Psoas muscle (tissue), 8 donors: Measurements from ENCODE around the gene SIK3. TPM values are rescaled to one million over a fixed set of nuclear protein-coding genes. Genes with fewer than 3 reads are reported as not detected.
A peak's percentile ranks its signal among the peaks of the same experiment; 100 is the strongest.

ENCODE experiments used
- ATAC-seq, 4 donors: fragments of 200-7000 bp; cut with Tn5 transposase; one replicate each; pipeline ENCODE4 v1.9.1; 2020; ENCODE audit warnings: moderate library complexity in 3 of 4, mild to moderate bottlenecking in 2 of 4
- DNase-seq, 2 donors: peaks; one replicate each; pipeline ENCODE4 v3.0.0-alpha.2; 2020
- H3K27ac ChIP-seq: fragments of 200-600 bp; one replicate; pipeline ENCODE4 v1.8.0; 2022
- H3K27me3 ChIP-seq, 3 donors: fragments of 200-600 bp in 1 of 3; one replicate each; pipeline versions ENCODE4 v1.6.1 to v1.8.0; 2013 to 2022; ENCODE audit warnings: low read length in 2 of 3, mild to moderate bottlenecking in 2 of 3, moderate library complexity in 1 of 3; ENCODE audit not compliant: insufficient read depth in 3 of 3
- H3K36me3 ChIP-seq, 2 donors: fragments of 200-600 bp in 1 of 2; one replicate each; pipeline versions ENCODE4 v1.6.1 to v1.8.0; 2013 to 2022; ENCODE audit warnings: low read depth in 1 of 2, mild to moderate bottlenecking in 1 of 2, moderate library complexity in 1 of 2; ENCODE audit not compliant: insufficient read depth in 1 of 2
- H3K4me1 ChIP-seq: fragments of 200-600 bp; one replicate; pipeline ENCODE4 v1.8.0; 2022
- H3K4me3 ChIP-seq: fragments of 200-600 bp; one replicate; pipeline ENCODE4 v1.8.0; 2022; ENCODE audit warnings: mild to moderate bottlenecking
- H3K9me3 ChIP-seq: fragments of 200-600 bp; one replicate; pipeline ENCODE4 v1.8.0; 2022
- WGBS, 3 donors: extraction: QIAGEN DNeasy Blood & Tissue Kit; methylation state at CpG; one replicate each; pipeline versions ENCODE4 v1.1.6 to v1.1.7; 2013; 5-methylcytosine and 5-hydroxymethylcytosine counted together
- intact Hi-C, 2 donors: fragments of 100-400 bp; cut with DNase I; formaldehyde crosslinking; loops; one replicate each; pipeline versions ENCODE4 v1.11.0 to v1.14.2; 2022
- polyA plus RNA-seq, 3 donors: library from polyadenylated mRNA; stranded (reverse); fragments of 200-250 nt; gene quantifications; one replicate each; pipeline ENCODE4 v1.2.3, GENCODE V29; 2013
- total RNA-seq, 4 donors: library from RNA; stranded (reverse); fragmentation: NEBNext Ultra II Directional in 2 of 4; extraction: Animal tissue kit (Norgen Biotek cat#: 25700) in 2 of 4; gene quantifications; one replicate each; pipeline versions ENCODE4 v1.2.1 to v1.2.4, GENCODE V29; 2021 to 2023
- TF ChIP-seq, protein P1 (sequence below): fragments of 200-600 bp; IDR thresholded peaks from one replicate; pipeline ENCODE4 v1.8.0; 2022; ENCODE audit warnings: antibody characterized with exemption
- donor health status: healthy with polysubstance abuse.
- donor health status: DM: no; HTN: no; CAD: no; lungs with moderate emphysema.
- donor health status: Bipolar disorder and iron deficiency.
- donor health status: healthy.
- donor health status: DM: yes; HTN: yes; CAD: no.
- donor health status: DM: no; HTN: no; CAD: no.
- donor health status: DM: no; HTN: no; CAD: no.
- donor health status: DM: yes; HTN: yes; CAD: no.

SIK3 gene
- total and polyA plus RNA-seq, 7 donors: 16.3 to 47.4 (median 39.8) TPM

DNA sequence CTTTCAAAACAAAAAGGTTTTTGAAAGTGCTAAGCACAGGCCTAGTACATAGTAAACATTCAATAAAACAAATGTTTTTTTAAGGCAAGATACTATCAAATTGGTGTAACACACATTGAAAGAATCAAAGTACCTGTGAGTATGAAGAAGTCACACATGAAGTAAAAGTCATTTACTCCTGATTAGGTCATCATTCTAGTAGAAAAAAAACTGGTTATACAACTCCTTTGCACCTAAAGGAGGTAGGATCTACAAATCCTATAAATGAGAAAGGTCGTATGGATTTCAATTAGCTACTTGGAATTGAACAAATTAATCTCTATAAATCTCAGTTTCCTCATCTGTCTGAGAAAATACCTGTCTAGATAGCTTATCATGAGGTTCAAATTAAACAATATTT lies 80.8 kb downstream of the SIK3 start:
- intact Hi-C loops: no loop called here
- H3K4me3 ChIP-seq: no peak overlapping the region
- TF ChIP-seq, protein P1, sequence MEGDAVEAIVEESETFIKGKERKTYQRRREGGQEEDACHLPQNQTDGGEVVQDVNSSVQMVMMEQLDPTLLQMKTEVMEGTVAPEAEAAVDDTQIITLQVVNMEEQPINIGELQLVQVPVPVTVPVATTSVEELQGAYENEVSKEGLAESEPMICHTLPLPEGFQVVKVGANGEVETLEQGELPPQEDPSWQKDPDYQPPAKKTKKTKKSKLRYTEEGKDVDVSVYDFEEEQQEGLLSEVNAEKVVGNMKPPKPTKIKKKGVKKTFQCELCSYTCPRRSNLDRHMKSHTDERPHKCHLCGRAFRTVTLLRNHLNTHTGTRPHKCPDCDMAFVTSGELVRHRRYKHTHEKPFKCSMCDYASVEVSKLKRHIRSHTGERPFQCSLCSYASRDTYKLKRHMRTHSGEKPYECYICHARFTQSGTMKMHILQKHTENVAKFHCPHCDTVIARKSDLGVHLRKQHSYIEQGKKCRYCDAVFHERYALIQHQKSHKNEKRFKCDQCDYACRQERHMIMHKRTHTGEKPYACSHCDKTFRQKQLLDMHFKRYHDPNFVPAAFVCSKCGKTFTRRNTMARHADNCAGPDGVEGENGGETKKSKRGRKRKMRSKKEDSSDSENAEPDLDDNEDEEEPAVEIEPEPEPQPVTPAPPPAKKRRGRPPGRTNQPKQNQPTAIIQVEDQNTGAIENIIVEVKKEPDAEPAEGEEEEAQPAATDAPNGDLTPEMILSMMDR: no peak
- 84 to 91% (median 91%) methylated on average over 1 of the region's 1 CpG for WGBS, 3 donors
- no peak for DNase-seq
- no peak for ATAC-seq
- no peak overlapping the region for H3K27ac ChIP-seq
- peaks cover 4% of the 10 kb centered on the region for H3K4me1 ChIP-seq
- no peaks in the 10 kb centered on the region for H3K9me3 ChIP-seq
- H3K36me3 ChIP-seq: no peaks in the 10 kb centered on the region
- H3K27me3 ChIP-seq: no peaks in the 10 kb centered on the region

DNA sequence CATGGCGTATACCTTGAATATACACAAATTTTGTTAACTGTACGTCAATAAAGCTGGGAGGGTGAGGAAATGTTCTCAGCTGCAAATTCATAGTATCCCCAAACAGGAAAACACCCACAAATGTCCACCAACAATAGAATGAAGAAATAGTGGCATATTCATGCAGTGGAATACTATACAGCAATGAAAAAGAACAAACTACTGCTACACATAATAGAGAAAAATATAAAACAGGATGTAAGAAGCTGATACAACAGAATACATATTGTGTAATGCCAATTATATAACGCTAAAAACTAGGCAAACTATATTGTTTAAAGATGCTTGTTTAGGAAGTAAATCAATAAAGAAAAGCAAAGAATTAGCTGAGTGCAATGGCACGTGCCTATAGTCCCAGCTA lies 81.5 kb downstream of the SIK3 start:
- intact Hi-C loops: no loop called here
- TF ChIP-seq, protein P1: no peak
- Histone ChIP-seq H3K36me3 (no peaks in the 10 kb centered on the region), H3K27me3 (no peaks in the 10 kb centered on the region), H3K27ac (no peak overlapping the region), H3K9me3 (no peaks in the 10 kb centered on the region), H3K4me3 (no peak overlapping the region), H3K4me1 (peaks cover 4% of the 10 kb centered on the region)
- WGBS, 3 donors: 87 to 99% (median 97%) methylated on average over 4 of the region's 4 CpGs
- DNase-seq (no peak), ATAC-seq (no peak)

DNA sequence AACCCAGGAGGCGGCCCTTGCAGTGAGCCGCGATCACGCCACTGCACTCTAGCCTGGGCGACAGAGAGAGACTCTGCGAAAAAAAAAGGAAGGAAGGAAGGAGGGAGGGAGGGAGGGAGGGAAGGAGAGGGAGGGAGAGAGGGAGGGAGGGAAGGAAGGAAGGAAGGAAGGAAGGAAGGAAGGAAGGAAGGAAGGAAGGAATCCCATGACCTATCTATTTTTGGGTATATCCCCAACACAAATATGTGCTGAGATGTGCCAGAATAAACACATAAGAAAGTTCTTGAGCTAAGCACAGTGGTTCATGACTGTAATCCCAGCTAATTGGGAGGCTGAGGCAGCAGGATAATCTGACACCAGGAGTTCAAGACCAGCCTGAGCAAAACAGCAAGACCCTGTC lies 82.0 kb downstream of the SIK3 start:
- DNase-seq (no peak), ATAC-seq (no peak)
- 97 to 100% (median 100%) methylated on average over 1 to 6 of the region's 6 CpGs for WGBS, 3 donors
- Histone ChIP-seq H3K4me1 (peaks cover 4% of the 10 kb centered on the region), H3K36me3 (no peaks in the 10 kb centered on the region), H3K27me3 (no peaks in the 10 kb centered on the region), H3K9me3 (no peaks in the 10 kb centered on the region), H3K27ac (no peak overlapping the region), H3K4me3 (no peak overlapping the region)
- TF ChIP-seq, protein P1: no peak
- intact Hi-C loops: no loop called here

DNA sequence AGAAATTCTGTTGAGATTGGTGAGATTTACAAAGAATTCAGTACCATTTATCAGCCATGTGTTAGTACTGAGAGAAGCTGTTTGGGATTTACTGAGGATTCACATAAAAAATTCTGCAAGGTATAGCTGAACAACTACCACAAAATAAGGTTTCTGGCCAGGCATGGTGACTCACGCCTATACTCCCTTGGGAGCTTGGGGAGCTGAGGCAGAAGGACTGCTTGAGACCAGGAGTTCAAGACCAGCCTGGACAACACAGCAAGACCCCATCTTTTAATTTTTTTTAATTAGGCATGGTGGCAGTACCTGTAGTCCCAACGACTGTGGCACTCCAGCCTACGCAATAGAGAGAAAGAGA lies 86.7 kb downstream of the SIK3 start:
- DNase-seq: no peak
- intact Hi-C loops: no loop called here
- H3K27me3 ChIP-seq: no peaks in the 10 kb centered on the region
- ATAC-seq: peak in 1 of 4 donors; percentile 35
- H3K4me1 ChIP-seq: peaks cover 6% of the 10 kb centered on the region
- TF ChIP-seq, protein P1: no peak
- H3K9me3 ChIP-seq: no peaks in the 10 kb centered on the region
- no peaks in the 10 kb centered on the region for H3K36me3 ChIP-seq
- H3K27ac ChIP-seq: no peak overlapping the region
- H3K4me3 ChIP-seq: no peak overlapping the region
- 84 to 96% (median 90%) methylated on average over 3 of the region's 3 CpGs for WGBS, 3 donors

DNA sequence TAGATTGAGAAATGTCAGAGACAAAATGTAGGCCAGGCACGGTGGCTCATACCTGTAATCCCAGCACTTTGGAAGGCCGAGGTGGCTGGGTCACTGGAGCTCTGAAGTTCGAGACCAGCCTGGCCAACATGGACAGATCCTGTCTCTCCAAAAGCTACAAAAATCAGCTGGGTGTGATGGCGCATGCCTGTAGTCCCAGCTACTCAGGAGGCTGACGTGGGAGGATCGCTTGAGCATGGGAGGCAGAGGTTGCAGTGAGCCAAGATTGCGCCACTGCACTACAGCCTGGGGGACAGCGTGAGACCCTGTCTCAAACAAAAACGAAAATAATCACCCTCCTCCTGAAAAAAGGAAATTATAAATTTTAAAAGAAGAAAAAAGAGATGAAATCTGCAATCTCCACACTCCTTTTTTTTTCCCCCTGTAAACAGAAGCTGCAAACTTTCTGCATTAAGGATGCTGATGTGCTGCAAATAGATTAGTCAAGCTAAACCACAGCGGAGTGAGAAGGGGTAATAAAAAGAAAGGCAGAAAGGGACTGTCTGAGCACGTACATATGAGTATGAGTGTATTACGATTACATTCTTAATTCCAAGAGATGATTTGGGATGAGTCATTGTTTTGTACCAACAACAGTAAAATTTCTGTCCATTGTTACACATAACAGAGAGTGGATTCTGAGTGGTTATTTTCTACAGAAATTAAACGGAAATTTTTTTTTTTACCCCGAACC lies 87.3 kb downstream of the SIK3 start:
- Histone ChIP-seq H3K36me3 (no peaks in the 10 kb centered on the region), H3K4me1 (peaks cover 10% of the 10 kb centered on the region), H3K9me3 (no peaks in the 10 kb centered on the region), H3K27me3 (no peaks in the 10 kb centered on the region), H3K27ac (no peak overlapping the region), H3K4me3 (no peak overlapping the region)
- intact Hi-C loops: no loop called here
- DNase-seq (no peak), ATAC-seq (peak in 2 of 4 donors; percentile 37 to 54)
- TF ChIP-seq, protein P1: no peak
- WGBS, 3 donors: 77 to 87% (median 78%) methylated on average over 14 of the region's 14 CpGs
